AG10803 (cell line): Measurements from ENCODE around the gene PLLP.

Experiments
- DNase-seq: peaks from one replicate; pipeline ENCODE4 v3.0.0; 2010; ENCODE audit warnings: low read depth
- H3K4me3 ChIP-seq: 2 replicates; pipeline ENCODE4 v1.5.1; 2011; ENCODE audit warnings: mild to moderate bottlenecking, low read length, control low read depth
- TF ChIP-seq, protein P1 (sequence below): conservative IDR thresholded peaks from 2 replicates; pipeline ENCODE4 v1.5.1; 2011; ENCODE audit warnings: mild to moderate bottlenecking, low read length, control low read depth, inconsistent platforms

PLLP gene

GRCh38 chr16:57308041-57308440 lies 23.6 kb upstream of the PLLP start:
- TF ChIP-seq, protein P1, sequence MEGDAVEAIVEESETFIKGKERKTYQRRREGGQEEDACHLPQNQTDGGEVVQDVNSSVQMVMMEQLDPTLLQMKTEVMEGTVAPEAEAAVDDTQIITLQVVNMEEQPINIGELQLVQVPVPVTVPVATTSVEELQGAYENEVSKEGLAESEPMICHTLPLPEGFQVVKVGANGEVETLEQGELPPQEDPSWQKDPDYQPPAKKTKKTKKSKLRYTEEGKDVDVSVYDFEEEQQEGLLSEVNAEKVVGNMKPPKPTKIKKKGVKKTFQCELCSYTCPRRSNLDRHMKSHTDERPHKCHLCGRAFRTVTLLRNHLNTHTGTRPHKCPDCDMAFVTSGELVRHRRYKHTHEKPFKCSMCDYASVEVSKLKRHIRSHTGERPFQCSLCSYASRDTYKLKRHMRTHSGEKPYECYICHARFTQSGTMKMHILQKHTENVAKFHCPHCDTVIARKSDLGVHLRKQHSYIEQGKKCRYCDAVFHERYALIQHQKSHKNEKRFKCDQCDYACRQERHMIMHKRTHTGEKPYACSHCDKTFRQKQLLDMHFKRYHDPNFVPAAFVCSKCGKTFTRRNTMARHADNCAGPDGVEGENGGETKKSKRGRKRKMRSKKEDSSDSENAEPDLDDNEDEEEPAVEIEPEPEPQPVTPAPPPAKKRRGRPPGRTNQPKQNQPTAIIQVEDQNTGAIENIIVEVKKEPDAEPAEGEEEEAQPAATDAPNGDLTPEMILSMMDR = no peak

DNA sequence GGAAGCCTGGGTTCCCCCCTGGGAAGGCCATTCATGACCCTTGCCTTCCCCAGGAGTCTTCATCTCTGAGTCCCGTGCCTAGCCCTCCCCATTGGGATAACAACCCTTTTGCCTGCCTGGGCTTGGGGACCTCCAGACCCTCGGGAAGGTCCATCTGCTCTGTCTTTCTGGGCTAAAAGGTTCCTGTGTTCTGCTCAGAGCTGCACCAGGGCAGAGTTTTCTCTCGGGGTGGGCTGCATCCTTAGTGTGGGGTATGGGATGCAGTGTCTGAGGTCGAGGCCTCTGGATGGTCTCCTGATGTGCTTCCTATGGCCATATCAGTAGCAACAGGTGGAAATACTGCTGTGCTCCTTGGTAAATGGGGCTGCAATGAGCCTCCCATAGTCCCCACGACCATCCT lies 22.9 kb upstream of the PLLP start:
- TF ChIP-seq, protein P1 = no peak
- DNase-seq = no peak
- H3K4me3 ChIP-seq = no peak overlapping the region

More at GRCh38 chr16:57308041-57308440, 23.6 kb upstream of the PLLP start:
- no peak for DNase-seq
- H3K4me3 ChIP-seq = no peak overlapping the region

DNA sequence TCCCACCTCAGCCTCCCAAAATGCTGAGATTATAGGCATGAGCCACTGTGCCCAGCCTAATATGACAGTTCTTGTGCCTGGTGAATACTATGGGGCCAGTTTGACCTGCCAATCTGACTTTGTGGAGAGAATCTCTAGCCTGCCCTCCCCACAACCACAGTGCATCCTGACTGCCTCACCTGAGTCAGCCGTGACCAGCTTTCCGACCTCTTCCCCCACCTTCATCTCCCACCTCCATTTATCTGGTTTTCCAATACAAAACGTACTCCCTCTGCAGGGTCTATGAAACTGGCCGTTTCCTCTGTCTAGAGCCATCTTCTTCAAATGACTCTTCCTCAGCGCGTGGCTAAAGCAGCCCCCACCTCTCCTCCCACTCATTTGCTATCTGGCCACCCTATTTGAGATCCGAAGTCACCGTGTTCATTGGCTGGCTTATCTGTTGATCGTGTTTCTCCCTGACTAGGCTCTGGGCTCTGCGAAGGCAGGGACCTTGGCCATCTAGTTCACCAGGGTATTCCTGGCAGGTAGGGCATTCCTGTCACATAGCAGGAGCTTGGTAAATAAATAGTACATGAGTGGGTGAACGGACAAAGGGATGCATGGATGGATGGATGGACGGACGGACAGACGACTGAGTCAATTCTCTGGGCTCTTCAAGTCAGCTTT lies 22.3 kb upstream of the PLLP start:
- H3K4me3 ChIP-seq = no peak overlapping the region
- no peak for DNase-seq
- TF ChIP-seq, protein P1 = no peak

DNA sequence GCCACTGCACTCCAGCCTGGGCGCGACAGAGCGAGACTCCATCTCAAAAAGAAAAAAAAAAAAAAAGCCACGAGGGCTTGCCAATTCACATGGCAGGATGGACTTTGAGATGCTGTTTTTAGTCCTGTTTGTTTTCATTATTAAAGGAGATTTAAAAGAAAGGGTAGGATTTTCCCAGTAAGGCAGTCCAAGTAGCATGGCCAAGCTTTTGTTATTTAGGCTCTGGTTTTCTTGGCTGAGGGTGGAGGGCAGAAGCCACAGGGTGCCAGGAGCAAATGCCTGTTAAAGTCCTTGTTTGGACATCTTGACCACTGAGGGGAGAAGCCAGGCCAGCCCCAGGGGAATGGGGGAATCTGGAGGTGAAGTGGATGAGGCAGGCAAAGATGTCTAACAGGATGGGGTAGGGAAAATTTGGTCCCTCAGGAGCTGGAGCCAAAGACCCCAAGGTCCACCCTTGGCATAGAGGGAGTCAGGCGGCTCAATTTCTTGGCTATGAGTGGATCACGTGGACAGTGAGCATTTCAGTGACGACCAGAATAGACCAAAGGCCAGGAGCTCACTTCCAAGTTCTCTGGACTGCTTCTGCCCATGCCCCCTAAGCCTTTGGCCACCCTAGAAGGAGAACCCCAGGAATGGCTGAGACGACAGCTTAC lies 20.8 kb upstream of the PLLP start:
- no peak overlapping the region for H3K4me3 ChIP-seq
- TF ChIP-seq, protein P1 = no peak
- DNase-seq = no peak

DNA sequence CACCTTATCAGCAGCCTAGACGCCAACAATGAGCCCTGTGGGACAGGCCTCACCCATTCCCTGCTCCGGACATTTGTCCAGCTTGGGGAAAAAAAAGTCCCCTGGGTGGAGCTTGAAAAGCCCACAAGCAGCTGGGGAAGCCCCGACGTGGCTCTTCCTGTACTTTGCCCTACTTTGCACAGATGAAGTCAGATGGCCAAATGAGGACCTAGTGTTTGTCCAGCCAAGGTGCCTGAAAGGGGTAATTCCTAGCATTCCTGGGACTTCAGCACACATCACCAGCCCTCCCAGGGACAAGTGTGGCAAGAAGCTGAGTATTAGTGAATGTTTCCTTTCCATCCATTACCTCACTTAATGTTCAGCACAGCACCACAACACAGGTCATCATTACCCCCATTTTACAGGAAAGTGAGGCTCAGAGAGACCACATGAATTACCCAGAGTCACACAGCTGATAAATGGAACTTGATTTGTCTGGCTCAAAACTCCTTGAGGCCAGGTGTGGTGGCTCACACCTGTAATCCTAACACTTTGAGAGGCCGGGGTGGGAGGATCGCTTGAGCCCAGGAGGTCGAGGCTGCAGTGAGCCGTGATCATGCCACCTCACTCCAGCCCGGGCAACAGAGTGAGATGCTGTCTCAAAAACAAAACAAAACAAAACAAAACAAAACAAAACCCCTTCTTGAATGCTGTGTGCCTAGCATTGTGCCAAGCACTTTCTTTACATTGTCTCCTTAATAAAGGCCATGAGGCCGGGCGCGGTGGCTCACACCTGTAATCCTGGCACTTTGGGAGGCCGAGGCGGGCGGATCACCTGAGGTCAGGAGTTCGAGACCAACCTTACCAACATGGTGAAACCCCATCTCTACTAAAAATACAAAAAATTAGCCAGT lies 19.9 kb upstream of the PLLP start:
- TF ChIP-seq, protein P1 = no peak
- DNase-seq = peak; percentile 71

DNA sequence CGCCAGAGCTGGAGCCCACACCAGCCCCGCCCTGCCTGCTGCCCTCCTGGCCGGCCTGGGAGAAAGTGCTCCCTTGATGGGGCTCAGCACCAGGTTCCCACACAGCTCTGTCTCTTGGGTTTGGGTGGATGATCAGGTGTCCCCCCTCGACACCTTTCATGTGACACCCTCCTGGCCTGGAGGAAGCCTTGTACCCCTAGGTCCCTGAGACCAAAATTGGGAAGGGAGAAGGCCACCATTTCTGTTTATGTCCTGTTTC lies 19.4 kb upstream of the PLLP start:
- TF ChIP-seq, protein P1 = no peak
- no peak for DNase-seq
- H3K4me3 ChIP-seq = no peak overlapping the region

More for the DNA sequence above, 19.9 kb upstream of the PLLP start:
- no peak overlapping the region for H3K4me3 ChIP-seq
